Gastroesophageal sphincter (tissue), 3 donors: Measurements from ENCODE around the gene C6.

Experiments used
- CTCF ChIP-seq, 4 experiments: fragments of 200-600 bp in 2 of 4; fragments of 450-650 bp in 2 of 4; sonication (generic) in 1 of 4; IDR thresholded peaks; one replicate each; pipeline ENCODE4 v1.5.1; 2017 to 2019; ENCODE audit warnings: antibody characterized with exemption in 4 of 4, mild to moderate bottlenecking in 2 of 4, moderate library complexity in 2 of 4
- EP300 ChIP-seq: sonication (generic); formaldehyde crosslinking; IDR thresholded peaks from one replicate; pipeline ENCODE4 v1.6.1; 2017; ENCODE audit warnings: antibody characterized with exemption, mild to moderate bottlenecking
- POLR2A ChIP-seq, 2 donors: fragments of 450-650 bp; IDR thresholded peaks; one replicate each; pipeline ENCODE4 v1.6.1; 2017; ENCODE audit warnings: antibody characterized with exemption in 2 of 2, mild to moderate bottlenecking in 2 of 2, moderate library complexity in 1 of 2

DNA sequence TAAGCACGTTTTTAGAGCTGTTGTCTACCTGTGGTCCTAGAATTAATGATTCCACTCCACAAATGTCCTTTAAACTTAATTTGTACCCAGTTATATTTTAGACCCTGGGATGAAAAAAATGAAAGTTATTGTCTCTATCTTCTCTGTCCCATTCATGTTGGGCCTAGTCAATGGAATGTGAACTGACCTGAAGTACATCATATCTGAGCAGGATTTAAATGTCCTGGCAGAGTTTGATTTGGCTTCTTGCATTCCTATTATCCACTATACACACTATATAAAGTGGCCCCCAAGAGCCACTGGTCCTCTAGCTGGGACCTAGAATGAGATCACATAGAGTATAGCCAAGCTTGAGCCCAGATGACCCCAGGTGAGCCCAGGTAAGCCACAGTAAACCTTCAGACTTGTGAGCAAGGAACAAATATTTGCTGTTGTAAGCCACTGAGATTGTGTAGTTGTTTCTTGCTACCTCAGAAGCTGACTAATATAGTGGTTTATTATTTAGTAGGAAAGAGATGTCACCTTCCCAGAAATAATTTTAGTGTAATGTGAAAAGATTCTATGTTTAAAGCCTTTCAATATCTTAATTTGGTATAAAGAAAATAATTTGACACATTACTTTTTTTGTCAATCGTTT, 37.1 kb upstream of the C6 start:
- no peak for TF ChIP-seq CTCF (IDR thresholded peaks at IDR 0.05)
- no peak for TF ChIP-seq POLR2A (IDR thresholded peaks at IDR 0.05)
- TF ChIP-seq EP300, result no peak
